Panc1 (cell line): ENCODE results near the gene CHRNG. TPM values are rescaled to one million over a fixed set of nuclear protein-coding genes. Genes with fewer than 3 reads are reported as not detected.
A peak's percentile ranks its signal among the peaks of the same experiment; 100 is the strongest.

ENCODE experiments used
- ATAC-seq: fragments of 200-7000 bp; cut with Tn5 transposase; 2 replicates; pipeline ENCODE4 v1.9.1; 2020; ENCODE audit warnings: mild to moderate bottlenecking, moderate library complexity
- BruUV-seq: library from RNA; stranded (reverse); fragments of 400-500 nt; replicated peaks from 2 replicates; lab custom pipeline; 2021; lab: Mats Ljungman, UMichigan
- CTCF ChIA-PET: fragments of 300-600 bp; sonication (Branson Sonifier 250); formaldehyde crosslinking; loops from one replicate; lab custom pipeline; 2022; ENCODE audit warnings: antibody characterized with exemption; lab: Charles Lee
- POLR2A ChIA-PET: fragments of 300-600 bp; sonication (Branson Sonifier 250); formaldehyde crosslinking; loops from one replicate; lab custom pipeline; 2022; ENCODE audit warnings: antibody characterized with exemption; lab: Charles Lee
- DNase-seq: peaks from one replicate; pipeline ENCODE4 v3.0.0-alpha.2; 2010; ENCODE audit warnings: low read depth, low spot score
- H3K27ac ChIP-seq: 2 replicates; pipeline ENCODE4 v1.5.1; 2011; ENCODE audit warnings: mild to moderate bottlenecking, low read length, inconsistent platforms
- H3K27me3 ChIP-seq: fragments of 200-500 bp; sonication (Bioruptor generic); 2 replicates; pipeline ENCODE4 v1.6.0; 2014; ENCODE audit warnings: low read length, inconsistent platforms; ENCODE audit not compliant: control insufficient read depth, insufficient read depth
- H3K36me3 ChIP-seq: fragments of 200-500 bp; sonication (Bioruptor generic); 2 replicates; pipeline ENCODE4 v1.5.1; 2014; ENCODE audit warnings: inconsistent platforms, mild to moderate bottlenecking, low read length, moderate library complexity; ENCODE audit not compliant: control insufficient read depth, insufficient read depth
- H3K4me1 ChIP-seq: 2 replicates; pipeline ENCODE4 v1.5.1; 2011; ENCODE audit warnings: inconsistent platforms, mild to moderate bottlenecking, low read length, moderate library complexity; ENCODE audit not compliant: control insufficient read depth, insufficient read depth
- H3K4me3 ChIP-seq, 2 experiments: 2 replicates each; pipeline ENCODE4 v1.5.1; 2011 to 2012; ENCODE audit warnings: low read depth in 2 of 2, low read length in 2 of 2, mild to moderate bottlenecking in 2 of 2, inconsistent platforms in 1 of 2, moderate library complexity in 1 of 2
- H3K9me3 ChIP-seq: fragments of 200-500 bp; sonication (Bioruptor generic); 2 replicates; pipeline ENCODE4 v1.5.1; 2014; ENCODE audit warnings: low read depth, mild to moderate bottlenecking, inconsistent platforms, low read length, moderate library complexity; ENCODE audit not compliant: control insufficient read depth, insufficient read depth
- CTCF ChIP-seq: fragments of 450-650 bp; IDR thresholded peaks from 2 replicates; pipeline ENCODE4 v1.5.1; 2017; ENCODE audit warnings: mild to moderate bottlenecking
- POLR2AphosphoS5 ChIP-seq: IDR thresholded peaks from 2 replicates; pipeline ENCODE4 v1.6.1; 2012; ENCODE audit warnings: mild to moderate bottlenecking, low read depth, low read length, moderate library complexity
- REST ChIP-seq, 2 experiments: IDR thresholded peaks; 2 replicates each; pipeline ENCODE4 v1.6.1; 2011 to 2012; ENCODE audit warnings: low read depth in 2 of 2, control low read depth in 1 of 2, low read length in 1 of 2, mild to moderate bottlenecking in 1 of 2, moderate library complexity in 1 of 2; ENCODE audit not compliant: insufficient read depth in 1 of 2
- SIN3A ChIP-seq: IDR thresholded peaks from 2 replicates; pipeline ENCODE4 v1.6.1; 2012; ENCODE audit warnings: low read depth, mild to moderate bottlenecking, low read length, moderate library complexity, borderline replicate concordance; ENCODE audit not compliant: insufficient read depth
- TCF7L2 ChIP-seq: IDR thresholded peaks from 2 replicates; pipeline ENCODE4 v1.6.1; 2011; ENCODE audit warnings: mild to moderate bottlenecking, low read depth, low read length, inconsistent platforms
- in situ Hi-C: cut with HindIII; loops from 2 replicates; pipeline ENCODE4 v1.10.0; 2016; ENCODE audit warnings: low sequenced_read_pairs, low pct_unique_long_range_greater_than_20kb
- intact Hi-C: fragments of 100-400 bp; cut with micrococcal nuclease; formaldehyde crosslinking; loops from one replicate; pipeline ENCODE4 v1.10.0; 2022; ENCODE audit not compliant: unreplicated experiment
- total RNA-seq: library from RNA; stranded (reverse); gene quantifications from one replicate; pipeline ENCODE4 v1.2.1, GENCODE V29; 2021; ENCODE audit not compliant: unreplicated experiment

The CHRNG gene
- total RNA-seq, 1 experiment from 2014 or later = not detected

- ChIA-PET POLR2A (no interaction called here), CTCF (no interaction called here)
- Histone ChIP-seq H3K36me3 (peaks cover 27% of the 10 kb centered on the region), H3K27ac (peak overlapping the region; percentile 41; the same call in 1 of the 2 replicates), H3K4me1 (no peaks in the 10 kb centered on the region), H3K27me3 (no peaks in the 10 kb centered on the region), H3K9me3 (no peaks in the 10 kb centered on the region), H3K4me3 (no peak overlapping the region)
- intact Hi-C loops = no loop called here
- in situ Hi-C loops = no loop called here
- ATAC-seq (0 out of 2 replicates have a peak, but pooled peaks have one; percentile 52), DNase-seq (no peak)
- no peak for TF ChIP-seq CTCF
- TF ChIP-seq TCF7L2 = no peak
- TF ChIP-seq POLR2AphosphoS5 = no peak
- TF ChIP-seq SIN3A = no peak
- no peak for TF ChIP-seq REST (IDR thresholded peaks at IDR 0.05; ENCODE audit: insufficient read depth in 1 of 2, low read depth in 2 of 2, low read length in 1 of 2)
- no TSS peak for BruUV-seq
Measured at GRCh38 chr2:232571026-232571474, 31.6 kb downstream of the CHRNG start.

GRCh38 chr2:232573042-232573441 is 33.5 kb downstream of the CHRNG start:
- no peak overlapping the region for H3K4me3 ChIP-seq
- intact Hi-C loops (no loop called here), in situ Hi-C loops (no loop called here)
- DNase-seq (no peak), ATAC-seq (no peak)
- no peaks in the 10 kb centered on the region for H3K9me3 ChIP-seq
- TF ChIP-seq REST (IDR thresholded peaks at IDR 0.05; ENCODE audit: insufficient read depth in 1 of 2, low read depth in 2 of 2, low read length in 1 of 2) = no peak
- TF ChIP-seq POLR2AphosphoS5 = no peak
- TF ChIP-seq SIN3A = no peak
- no peak for TF ChIP-seq CTCF
- no peak for TF ChIP-seq TCF7L2
- H3K27ac ChIP-seq = no peak overlapping the region
- BruUV-seq = no TSS peak
- H3K4me1 ChIP-seq = no peaks in the 10 kb centered on the region
- H3K36me3 ChIP-seq = peaks cover 13% of the 10 kb centered on the region
- POLR2A ChIA-PET = no interaction called here
- H3K27me3 ChIP-seq = no peaks in the 10 kb centered on the region
- CTCF ChIA-PET = no interaction called here
